Endothelial cell of umbilical vein (primary cell): ENCODE measurements around the gene BACH2.

Experiments used
- EZH2 ChIP-seq: IDR thresholded peaks from 2 replicates; pipeline ENCODE4 v1.6.1; 2012; ENCODE audit warnings: borderline replicate concordance, low read depth, mild to moderate bottlenecking, moderate library complexity, low read length, inconsistent platforms; ENCODE audit not compliant: severe bottlenecking
- GATA2 ChIP-seq: IDR thresholded peaks from 2 replicates; pipeline ENCODE4 v1.7.0; 2011; ENCODE audit warnings: low read depth, mild to moderate bottlenecking, moderate library complexity, mixed read lengths, low read length; ENCODE audit not compliant: insufficient read length, insufficient read depth
- MYC ChIP-seq: IDR thresholded peaks from one replicate; pipeline ENCODE4 v1.6.1; 2011; ENCODE audit warnings: mild to moderate bottlenecking, low read depth, low read length
- POLR2A ChIP-seq: IDR thresholded peaks from 2 replicates; pipeline ENCODE4 v1.6.1; 2012; ENCODE audit warnings: low read depth, mild to moderate bottlenecking, control low read depth, low read length
- POLR2AphosphoS5 ChIP-seq: IDR thresholded peaks from 2 replicates; pipeline ENCODE4 v1.6.1; 2012; ENCODE audit warnings: low read depth, mild to moderate bottlenecking, control low read depth, low read length, moderate library complexity; ENCODE audit not compliant: insufficient read depth
- TF ChIP-seq, protein P1 (sequence below), 2 donors: IDR thresholded peaks; 1 replicate in 1 of 2; 2 replicates in 1 of 2; pipeline ENCODE4 v1.5.1; 2011; ENCODE audit warnings: low read length in 2 of 2, mild to moderate bottlenecking in 2 of 2, moderate library complexity in 2 of 2, control low read depth in 1 of 2, inconsistent platforms in 1 of 2, low read depth in 1 of 2; ENCODE audit not compliant: insufficient read depth in 1 of 2; ENCODE audit errors: extremely low read depth in 1 of 2
- TF ChIP-seq, protein P2 (sequence below): IDR thresholded peaks from 2 replicates; pipeline ENCODE4 v1.6.1; 2011; ENCODE audit not compliant: insufficient read depth, insufficient read length

DNA sequence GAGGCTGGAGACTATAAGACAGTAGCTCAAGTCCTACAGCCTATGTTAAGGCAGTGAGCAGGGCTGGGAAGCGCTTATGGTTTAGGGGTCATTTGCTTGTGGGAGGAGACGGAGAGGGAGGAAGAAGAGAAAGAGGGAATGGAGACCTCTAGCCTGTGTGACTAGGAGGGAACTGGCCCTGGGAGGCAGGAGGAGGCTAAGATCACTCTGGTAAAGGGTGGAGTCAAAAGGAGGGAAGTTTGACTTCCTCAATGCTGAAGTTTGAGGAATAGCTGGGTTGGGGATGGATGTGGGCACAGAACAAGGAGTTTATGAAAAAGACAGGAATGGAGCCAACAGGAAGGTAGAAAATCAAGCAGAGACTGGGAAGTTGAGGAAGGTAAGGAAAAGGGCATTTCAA is 6.4 kb upstream of the BACH2 start:
- TF ChIP-seq, protein P1, sequence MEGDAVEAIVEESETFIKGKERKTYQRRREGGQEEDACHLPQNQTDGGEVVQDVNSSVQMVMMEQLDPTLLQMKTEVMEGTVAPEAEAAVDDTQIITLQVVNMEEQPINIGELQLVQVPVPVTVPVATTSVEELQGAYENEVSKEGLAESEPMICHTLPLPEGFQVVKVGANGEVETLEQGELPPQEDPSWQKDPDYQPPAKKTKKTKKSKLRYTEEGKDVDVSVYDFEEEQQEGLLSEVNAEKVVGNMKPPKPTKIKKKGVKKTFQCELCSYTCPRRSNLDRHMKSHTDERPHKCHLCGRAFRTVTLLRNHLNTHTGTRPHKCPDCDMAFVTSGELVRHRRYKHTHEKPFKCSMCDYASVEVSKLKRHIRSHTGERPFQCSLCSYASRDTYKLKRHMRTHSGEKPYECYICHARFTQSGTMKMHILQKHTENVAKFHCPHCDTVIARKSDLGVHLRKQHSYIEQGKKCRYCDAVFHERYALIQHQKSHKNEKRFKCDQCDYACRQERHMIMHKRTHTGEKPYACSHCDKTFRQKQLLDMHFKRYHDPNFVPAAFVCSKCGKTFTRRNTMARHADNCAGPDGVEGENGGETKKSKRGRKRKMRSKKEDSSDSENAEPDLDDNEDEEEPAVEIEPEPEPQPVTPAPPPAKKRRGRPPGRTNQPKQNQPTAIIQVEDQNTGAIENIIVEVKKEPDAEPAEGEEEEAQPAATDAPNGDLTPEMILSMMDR (IDR thresholded peaks at IDR 0.05; ENCODE audit: extremely low read depth in 1 of 2, insufficient read depth in 1 of 2, low read depth in 1 of 2, low read length in 2 of 2): no peak
- TF ChIP-seq POLR2A (no peak), POLR2AphosphoS5 (no peak), EZH2 (no peak), GATA2 (no peak), MYC (no peak)
- TF ChIP-seq, protein P2, sequence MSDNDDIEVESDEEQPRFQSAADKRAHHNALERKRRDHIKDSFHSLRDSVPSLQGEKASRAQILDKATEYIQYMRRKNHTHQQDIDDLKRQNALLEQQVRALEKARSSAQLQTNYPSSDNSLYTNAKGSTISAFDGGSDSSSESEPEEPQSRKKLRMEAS: no peak
